ENCODE measurements around the gene RAET1E.

DNA sequence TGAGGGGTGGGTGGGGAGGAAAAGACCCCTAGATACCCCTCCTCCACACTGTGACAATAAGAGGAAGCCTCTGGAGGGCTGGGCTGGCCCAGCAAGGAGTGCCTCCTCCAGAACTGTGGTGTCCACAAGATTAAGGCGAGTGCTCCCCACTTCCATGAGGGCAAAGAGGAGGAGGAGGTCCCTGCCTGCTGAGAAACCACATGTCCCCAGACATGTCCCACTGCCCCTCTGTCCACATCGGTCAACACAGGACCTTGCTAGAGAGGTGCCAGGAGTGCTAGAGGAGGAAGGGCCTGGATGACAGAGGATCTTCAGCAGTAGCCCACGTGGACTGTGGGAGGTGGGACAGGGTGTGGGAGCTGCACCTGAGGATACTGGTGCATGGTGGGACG, 21.9 kb upstream of the RAET1E start:
- TF ChIP-seq CTCF (IDR thresholded peaks at IDR 0.05; ENCODE audit: low read length) (no peak), EZH2phosphoT487 (IDR thresholded peaks at IDR 0.05; ENCODE audit: low read length) (no peak)
